ENCODE results near the gene HOXD8.

HOXD8 gene

DNA sequence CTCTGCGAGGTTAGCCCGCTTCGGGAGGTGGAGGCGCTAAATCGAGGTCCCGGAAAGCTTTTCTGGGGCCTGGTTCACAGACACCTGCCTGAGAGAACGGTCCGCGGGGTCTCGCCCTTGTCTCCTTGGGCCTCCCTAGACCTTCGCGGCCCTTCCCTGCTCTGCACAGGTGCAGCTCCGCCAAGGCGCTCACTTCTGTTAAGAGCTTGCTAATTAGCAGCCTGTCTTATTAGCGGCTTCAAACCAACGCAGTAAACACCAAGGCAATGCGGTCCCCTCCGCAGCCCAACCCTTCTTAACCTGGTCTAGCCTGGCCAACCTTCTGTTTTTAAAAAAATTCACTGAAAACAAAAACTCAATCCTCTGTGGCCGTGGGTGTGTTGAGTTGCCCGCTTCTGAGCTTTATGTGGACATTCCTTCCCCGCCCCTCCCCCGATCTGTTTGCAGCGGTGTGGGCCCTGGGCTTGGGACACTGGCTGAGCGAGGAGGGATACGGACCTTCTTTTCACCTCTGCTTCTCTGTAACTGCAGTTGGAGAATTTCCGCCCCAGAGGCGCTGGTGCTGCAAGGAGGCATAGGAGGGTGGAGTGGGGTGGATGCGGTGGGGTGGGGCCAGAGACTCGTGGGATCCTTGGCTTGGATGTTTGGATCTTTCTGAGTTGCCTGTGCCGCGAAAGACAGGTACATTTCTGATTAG lies 18.4 kb downstream of the HOXD8 start:
- DNase-seq: no peak

DNA sequence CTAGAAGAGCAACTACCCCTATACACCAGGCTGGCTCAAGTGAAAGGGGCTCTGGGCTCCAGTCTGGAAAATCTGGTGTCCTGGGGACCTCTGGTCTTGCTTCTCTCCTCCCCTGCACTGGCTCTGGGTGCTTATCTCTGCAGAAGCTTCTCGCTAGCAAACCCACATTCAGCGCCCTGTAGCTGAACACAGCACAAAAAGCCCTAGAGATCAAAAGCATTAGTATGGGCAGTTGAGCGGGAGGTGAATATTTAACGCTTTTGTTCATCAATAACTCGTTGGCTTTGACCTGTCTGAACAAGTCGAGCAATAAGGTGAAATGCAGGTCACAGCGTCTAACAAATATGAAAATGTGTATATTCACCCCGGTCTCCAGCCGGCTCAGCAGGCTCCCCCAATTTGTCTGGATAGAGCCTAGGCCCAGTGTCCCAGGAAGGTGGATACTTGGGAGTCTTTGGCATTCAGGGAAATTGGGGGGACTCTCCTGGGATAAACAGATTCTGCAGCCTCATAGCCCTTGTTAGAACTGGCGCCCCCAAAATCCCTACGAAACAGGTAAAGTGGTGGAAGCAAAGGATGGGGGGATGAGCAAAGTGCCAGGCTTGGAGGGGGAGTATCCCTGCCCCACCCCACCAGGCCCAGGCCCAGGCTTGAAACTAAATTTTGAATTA lies 19.4 kb downstream of the HOXD8 start:
- DNase-seq: no peak

DNA sequence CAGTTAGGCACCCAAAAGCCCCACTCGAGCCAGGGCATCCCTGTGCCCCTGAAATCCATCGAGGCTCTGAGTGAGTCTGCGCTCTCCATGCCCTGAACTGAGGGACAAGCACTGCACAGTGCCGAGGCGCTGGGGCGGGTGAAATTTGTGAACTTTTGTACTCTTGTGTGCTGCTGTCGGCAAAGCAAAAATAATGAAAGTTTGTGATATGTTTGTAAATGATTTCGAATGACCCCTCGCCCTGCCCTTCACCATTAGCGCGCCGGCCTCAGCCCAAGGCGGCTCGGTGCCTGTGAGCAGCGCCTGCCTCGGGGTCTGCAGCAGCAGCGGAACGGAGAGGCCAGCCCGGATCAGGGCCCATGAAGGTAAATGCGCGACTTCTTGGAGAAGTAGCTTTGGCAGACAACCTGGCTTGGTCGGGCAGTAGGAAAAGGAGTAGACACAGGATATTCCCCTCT lies 20.0 kb downstream of the HOXD8 start:
- no peak for DNase-seq

DNA sequence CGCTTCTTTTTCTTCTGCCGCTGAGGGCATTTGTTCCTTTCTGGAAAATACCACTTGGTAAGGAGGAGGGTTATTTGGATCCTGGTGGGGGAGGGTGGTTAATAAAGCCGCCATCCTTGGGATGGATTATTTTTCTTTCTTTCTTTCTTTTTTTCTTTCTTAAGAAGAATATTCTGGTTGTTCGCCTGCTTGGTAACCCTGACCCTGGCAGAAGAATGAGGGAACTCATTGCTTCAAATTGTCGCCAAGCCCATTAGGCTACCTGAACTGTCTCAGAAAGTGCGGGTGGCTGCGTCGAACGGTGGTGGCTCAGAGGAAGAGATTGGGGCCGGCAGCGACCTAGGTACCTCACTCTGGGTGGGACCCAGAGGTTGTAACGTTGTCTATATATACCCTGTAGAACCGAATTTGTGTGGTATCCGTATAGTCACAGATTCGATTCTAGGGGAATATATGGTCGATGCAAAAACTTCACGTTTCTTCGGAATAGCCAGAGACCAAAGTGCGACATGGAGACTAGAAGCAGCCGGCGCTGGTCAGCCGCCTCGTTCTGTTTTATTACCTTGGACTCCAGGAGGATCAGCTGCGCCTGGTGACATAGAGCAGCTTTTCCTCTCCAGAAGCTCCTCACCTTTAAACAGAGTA lies 20.6 kb downstream of the HOXD8 start:
- no peak for DNase-seq

DNA sequence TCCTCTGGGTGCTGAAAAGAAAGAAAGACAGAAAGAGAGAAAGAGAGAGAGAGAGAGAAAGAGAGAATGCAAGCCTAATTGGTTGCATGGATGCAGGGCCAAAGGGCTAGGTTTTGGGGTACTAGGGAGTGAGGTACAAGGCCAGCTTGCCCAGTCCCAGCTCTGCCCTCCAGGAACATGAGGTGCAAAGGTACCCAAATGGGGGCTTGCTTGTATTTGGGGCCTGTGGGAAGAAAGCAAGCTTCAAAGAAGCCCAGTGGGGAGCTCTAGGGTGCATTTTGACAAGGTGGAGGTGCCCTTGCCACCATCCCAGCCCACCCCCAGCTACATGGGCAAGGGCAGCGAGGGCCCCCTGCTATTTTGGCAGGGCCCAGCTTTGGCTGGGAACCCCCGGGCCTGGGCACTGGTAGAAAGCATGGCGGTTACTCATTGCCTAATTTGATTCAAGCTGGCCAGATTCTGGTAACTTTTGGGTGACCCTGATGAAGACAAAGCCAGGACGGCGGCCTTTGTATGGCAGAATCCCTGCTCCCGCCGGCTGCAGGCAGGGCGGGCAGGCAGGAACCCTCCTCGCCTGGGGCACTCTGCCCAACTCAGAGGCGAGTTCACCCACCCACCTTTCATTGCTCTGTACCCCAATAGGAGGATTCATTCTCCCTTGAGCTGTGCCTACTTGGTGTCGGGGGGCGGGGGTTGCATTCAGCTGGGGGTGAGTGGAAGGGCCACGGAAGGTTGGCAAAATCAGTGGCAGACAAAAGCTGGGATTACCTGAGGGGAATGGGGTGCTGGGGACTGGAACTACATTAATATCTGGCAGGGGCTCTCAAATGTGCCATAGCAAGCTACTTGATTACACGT lies 21.3 kb downstream of the HOXD8 start:
- DNase-seq: no peak

DNA sequence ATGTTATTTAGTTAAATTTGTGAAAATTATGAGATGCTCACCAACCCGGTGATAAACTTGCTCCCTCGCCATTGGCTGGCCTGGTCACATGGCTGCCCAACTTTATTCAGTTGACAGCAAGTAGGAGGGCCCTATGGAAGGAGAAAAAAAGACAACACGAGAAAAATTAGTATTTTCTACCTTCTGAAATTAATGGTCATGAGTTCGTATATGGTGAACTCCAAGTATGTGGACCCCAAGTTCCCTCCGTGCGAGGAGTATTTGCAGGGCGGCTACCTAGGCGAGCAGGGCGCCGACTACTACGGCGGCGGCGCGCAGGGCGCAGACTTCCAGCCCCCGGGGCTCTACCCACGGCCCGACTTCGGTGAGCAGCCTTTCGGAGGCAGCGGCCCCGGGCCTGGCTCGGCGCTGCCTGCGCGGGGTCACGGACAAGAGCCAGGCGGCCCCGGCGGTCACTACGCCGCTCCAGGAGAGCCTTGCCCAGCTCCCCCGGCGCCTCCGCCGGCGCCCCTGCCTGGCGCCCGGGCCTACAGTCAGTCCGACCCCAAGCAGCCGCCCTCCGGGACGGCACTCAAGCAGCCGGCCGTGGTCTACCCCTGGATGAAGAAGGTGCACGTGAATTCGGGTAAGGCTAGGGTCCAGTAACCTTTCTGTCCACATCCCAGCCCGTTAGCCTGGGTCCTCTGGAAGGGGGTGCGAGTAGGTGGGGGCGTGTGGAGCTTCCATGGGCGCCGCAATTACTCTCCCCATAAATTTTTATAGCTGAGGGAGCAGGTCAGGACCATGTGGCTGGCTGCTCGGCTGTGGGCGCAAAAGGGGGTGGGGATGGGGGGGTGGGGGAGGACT lies 22.2 kb downstream of the HOXD8 start, which contains the start of gene HOXD4:
Gene HOXD4, plus strand, starts transcription at position 109 of the 846 bp plus-strand sequence. Its CDS starts 84 bp downstream, at position 193.
- no peak for DNase-seq

DNA sequence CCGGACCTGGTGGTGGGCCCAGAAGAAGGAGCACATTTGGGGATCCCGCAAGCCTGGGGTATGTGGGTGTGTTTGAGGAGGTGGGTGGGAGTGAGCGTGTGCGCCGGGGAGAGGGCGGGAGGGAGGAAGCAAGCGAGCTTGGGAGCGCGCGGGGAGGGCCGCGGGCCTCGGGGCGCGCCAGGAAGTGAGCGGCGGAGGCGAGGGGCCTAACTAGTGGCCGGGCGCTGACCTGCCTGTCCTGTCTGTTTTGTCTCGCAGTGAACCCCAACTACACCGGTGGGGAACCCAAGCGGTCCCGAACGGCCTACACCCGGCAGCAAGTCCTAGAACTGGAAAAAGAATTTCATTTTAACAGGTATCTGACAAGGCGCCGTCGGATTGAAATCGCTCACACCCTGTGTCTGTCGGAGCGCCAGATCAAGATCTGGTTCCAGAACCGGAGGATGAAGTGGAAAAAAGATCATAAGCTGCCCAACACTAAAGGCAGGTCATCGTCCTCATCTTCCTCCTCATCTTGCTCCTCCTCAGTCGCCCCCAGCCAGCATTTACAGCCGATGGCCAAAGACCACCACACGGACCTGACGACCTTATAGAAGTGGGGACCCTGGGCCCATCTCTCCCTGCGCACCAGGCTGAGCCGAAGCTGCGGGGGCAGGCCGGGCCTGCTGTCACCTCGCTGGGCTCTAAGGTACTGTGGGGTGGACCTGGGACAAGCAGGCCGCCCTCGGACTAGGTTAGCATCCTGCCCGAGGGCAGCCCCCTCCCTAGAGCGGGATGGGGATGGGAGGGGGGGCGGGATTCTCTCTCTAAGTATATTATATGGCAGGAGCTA lies 23.1 kb downstream of the HOXD8 start:
- DNase-seq: no peak

DNA sequence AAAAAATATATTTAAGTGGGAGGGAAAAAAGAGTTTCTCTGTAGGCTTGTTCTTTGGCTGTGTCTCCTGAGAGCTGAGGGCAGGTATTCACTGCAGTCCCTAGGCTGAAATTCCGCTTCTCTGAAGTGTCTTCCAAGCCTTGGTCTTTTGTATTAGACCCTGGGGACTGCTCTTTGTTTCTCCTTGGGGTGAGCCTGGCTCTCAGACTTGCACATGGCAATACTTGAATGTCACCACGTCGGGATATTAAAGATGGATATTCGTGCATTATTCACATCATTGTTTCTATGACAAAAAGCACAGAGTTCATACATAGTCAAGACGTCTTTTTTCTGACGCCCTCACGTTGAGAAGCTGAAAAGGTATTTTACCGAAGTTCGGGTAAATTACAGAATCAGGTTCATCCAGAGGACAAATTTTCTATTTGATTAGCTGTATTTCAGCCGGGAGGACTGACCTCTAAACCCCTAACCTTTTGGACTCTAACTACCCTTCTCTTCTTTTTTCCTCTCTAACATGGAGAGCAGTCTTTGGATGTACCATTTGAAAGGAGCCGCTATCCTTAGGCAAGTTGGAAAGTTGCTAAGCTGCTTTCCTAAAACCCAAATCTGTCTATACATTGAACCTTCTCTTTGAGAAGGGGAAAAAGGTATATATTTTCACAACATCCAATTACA lies 25.2 kb downstream of the HOXD8 start:
- no peak for DNase-seq

DNA sequence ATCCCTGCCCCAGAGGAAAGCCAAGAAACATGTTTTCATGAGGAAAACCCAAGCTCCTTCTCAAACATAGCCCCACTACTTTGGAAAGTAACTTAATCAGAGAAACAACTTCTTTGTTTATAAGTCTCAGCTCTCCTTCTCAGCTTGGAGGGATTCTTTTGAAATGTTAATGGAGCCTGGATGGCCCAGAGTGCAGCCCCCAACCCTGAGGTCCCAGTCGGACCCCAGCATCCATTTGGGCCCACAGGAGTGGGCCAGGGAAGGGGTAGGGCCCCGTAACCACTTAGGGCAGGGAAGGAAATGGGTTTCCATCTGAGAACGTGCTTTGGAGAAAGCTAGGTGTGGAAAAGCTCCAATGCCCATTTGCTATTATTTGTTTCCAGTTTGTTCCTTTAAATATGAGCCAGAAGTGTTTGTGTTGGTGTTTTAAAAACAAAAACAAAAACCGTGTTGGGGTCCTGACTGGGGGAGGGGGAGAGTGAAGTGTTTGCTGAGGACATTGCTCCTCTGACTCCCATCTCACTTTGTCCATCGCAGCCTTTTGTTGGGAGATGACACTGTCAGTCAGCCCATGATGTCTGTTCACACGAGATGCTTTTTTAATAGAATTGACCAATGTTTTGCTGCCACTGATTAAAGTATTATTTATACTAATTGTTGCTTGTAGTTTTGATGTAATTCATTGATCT lies 26.0 kb downstream of the HOXD8 start:
- DNase-seq: no peak

DNA sequence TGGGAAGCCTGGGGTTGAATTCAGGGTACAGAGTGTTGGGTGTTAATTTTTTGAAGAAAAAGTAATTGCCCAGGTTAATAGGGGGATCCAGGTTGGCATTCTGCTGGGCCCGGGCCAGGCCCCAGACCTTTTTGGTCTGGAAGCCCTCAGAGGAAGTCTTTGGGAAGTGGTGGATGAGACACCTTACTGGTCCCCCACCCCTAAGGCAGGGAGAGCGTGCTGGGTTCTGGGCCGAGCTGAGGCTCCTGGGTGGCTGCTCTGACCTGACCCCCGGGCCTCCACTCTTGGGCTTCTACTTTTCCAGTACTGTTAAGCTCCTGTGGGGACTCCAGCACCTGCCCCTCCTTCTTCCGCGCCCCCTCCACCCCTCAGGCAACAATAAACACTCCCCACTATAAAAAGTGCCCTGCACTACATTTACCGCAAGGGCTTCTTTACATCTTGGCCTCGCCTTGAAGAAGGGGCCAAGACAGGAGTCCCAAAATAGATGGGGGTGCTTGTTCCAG lies 26.8 kb downstream of the HOXD8 start:
- DNase-seq: no peak

DNA sequence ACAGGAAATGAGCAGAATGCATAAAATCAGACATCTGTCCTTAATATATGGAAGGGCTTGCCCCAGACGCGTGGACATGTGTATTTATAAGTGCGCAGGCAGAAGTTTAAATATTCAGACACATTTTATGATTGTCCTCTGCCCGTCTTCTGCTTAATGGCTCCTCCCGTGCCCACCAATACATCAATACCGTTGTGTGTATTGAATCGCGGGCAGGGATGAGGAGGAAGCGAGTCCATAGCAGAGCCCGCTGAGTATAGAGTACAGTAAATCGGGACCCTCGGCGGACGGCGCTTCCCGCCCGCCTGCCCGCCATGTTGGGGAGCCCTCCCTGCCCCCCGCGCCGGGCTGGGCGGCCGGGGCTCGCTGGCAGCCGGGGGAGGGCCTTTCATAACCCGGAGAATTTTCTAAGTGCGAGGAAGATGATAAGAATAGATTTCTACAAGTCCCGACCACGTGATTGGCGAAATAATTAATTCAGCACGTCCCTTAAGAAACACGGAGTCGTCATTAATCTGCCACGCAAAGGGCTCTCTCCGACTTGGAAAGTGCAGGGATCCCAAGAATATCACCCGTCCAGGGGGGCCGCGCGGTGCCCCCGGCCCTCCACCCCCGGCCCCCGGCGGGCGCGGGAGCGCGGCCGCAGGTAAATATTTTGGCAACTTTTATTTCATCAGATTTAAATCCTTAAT lies 27.4 kb downstream of the HOXD8 start, which contains the start of gene HOXD3:
Gene HOXD3, plus strand, starts transcription at position 501 of the 692 bp plus-strand sequence. CDS start 11,808 bp downstream, outside the sequence.
- no peak for DNase-seq

DNA sequence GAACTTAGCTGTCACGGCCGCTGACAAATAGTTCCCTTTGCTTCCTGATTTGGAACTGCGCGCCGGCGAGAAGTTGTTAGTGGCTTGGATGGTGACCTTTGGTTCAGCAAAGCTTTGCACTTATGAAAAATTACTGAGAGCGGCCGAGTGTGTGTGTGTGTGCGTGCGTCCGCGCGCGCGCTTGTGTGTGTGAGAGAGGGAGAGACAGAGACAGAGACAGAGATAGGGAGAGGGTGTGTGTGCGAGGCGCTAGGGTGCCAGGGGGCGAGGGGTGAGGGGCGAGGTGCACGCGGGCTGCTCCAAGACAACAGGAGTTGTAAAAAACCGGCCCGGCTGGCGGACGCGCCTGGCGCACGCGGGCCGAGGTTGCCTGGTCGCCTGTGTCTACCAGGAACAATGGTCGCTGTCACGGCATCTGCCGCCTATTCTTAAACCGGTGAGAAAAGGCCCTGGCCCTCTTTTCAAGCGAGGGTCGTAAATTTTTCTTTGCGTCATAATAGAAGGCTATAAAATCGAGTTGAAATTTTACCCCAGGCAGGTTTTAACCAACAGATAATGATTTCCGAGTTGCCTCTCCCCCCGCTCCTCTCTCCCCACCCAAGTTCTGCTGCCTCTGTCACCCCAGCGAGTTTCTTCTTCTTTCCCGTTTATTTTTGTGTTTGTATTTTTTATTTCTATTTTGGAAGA lies 28.1 kb downstream of the HOXD8 start:
- no peak for DNase-seq

DNA sequence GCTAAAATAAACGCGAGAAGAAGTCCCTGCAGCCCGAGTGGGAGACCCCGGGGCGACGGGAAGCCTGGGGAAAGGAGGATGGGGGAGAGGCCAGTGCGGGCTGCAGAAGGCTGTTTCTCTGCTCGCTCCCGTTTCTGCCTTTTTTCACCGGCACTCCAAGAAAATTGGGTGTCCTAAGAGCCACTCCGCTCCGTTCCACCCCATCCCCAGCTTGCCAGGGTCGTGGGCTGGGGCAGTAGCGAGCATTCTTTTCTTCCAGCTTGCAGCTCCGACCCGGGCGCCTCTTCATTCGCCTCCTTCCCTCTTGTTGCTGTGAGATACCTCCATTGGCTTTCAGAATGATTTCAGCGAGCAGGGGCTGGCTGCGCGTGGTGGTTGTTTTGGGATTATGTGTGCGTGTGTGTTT lies 28.7 kb downstream of the HOXD8 start:
- no peak for DNase-seq

DNA sequence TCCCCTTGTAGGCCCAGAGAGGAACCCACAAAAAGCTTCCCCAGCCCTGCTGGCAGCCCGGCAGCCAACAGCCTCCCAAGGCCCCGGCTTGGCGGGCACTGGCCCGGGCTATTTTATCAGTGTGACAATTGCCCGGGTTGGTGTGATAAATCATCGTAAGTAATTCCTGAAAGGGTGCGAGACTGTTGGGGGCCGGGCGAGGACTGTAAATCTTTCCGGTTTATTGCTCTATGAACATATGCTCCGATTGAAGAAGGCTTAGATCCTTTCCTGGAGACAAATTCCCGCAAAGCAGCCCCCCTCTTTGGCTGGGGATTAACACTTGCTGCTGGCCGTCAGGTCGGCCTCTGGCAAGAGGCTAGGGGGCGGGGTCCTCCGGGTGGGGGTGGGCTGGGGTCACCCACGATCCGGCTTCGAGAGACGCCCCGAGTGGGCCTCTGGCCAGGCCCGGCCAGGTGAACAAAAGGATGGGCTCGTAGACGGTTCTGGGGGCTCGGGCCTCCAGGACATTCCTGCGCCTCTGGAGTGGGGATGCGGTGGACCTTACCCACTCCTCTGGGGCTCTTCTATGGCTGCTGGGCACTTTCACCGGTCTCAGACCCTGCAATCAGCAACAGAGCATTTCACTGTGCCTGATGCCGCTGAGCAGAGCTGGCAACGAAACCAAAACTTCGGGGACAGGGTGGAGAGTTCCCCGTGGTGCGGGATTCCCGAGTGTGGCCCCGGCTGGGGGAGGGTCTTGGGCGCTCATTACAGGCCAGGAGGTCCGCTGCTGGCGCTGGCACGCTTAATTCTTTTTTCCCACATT lies 29.6 kb downstream of the HOXD8 start:
- no peak for DNase-seq

DNA sequence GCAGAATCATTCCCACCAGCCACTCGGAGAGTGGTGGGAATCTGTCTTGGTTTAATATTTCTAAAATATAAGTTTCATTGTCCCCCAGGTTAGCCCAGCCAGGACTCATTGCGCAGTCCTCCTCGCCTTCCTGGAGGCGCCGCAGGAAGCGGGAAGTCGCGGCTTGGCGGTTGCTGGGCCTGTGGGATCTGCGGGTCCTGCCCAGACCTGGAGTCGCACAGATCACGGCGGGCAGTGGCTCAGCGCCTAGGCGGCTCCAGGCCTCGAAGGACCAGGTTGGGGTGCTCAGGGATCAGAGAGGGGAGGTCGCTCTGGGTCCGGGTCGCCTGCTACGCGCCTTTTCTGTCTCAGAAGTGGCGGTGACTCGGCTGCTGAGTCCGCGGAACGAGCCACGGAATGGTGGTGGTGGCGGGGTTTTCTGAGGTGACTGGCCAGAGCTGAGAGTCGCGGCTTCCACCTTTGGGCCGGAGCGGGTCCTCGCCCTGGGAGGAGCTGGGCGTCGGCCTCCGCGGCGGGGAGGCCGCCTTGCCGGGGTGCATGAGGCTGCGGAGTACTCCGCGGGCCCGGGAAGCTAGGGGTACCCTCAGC lies 30.3 kb downstream of the HOXD8 start:
- DNase-seq: no peak

DNA sequence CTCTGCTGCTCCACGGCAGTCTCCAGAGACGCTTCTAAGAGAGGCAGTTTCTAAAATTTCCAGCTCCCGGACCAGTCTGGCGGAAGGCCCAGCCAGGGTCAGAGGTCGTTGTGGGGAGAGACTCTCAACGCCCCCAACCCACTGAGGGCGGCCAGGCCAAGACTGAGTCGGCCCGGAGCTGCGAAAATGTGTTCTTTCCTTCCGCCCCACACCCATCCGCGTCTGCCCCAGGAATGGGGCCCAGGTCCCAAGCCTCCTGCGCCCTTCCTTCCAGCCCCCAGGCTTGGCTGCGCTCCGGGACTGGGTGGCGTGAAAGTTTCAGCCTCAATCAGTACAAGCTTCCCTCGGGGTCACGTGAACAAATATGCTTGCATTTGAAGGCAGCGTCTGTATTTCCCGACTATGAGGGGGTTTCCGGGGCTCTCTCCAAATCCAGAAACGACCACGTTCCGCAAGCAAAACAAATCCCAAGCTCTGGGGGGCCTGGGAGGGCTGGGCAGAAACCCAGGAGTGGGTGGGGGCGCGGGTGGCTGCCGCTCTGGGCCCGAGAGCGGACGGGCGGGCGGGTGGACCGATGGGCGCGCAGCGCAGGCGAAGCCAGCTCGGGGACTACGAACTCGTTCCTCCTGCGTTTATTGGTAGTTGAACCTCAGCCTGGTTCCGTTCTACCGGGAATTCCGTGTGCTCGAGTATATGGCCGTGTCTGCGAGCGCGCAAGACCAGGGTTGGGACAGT lies 30.9 kb downstream of the HOXD8 start:
- no peak for DNase-seq

Data from activated CD4-positive, alpha-beta T cell treated with anti-CD3 and anti-CD28 coated beads, Interleukin-2, amount 50 U/mL, for 4 hours (primary cell).